HEK293 (cell line): ENCODE results near the gene RAB5IF.

Experiments
- CTCF ChIA-PET: fragments of 350-600 bp; formaldehyde crosslinking; extraction: SDS; loops from one replicate; lab custom pipeline; 2021; ENCODE audit warnings: antibody characterized with exemption; lab: Yijun Ruan, JAX
- POLR2A ChIA-PET: fragments of 300-600 bp; formaldehyde crosslinking; extraction: SDS; loops from one replicate; lab custom pipeline; 2020; ENCODE audit warnings: antibody characterized with exemption, inconsistent platforms; lab: Yijun Ruan, JAX
- H3K27ac ChIP-seq: fragments of 200-500 bp; sonication (Bioruptor generic); 2 replicates; pipeline ENCODE4 v1.5.1; 2014; ENCODE audit warnings: low read depth, low read length, control low read depth, inconsistent platforms; ENCODE audit errors: extremely low read depth
- H3K36me3 ChIP-seq, 2 experiments: fragments of 200-500 bp in 1 of 2; sonication (Bioruptor generic) in 1 of 2; 1 replicate in 1 of 2; 2 replicates in 1 of 2; pipeline ENCODE4 v1.5.1; 2014 to 2017; ENCODE audit warnings: inconsistent platforms in 2 of 2, low read length in 2 of 2; ENCODE audit not compliant: control insufficient read depth in 2 of 2, insufficient read depth in 1 of 2
- H3K4me1 ChIP-seq: fragments of 200-500 bp; sonication (Bioruptor generic); 2 replicates; pipeline ENCODE4 v1.5.1; 2014; ENCODE audit warnings: mild to moderate bottlenecking, low read length, inconsistent platforms; ENCODE audit not compliant: control insufficient read depth, insufficient read depth
- H3K4me3 ChIP-seq: 2 replicates; pipeline ENCODE4 v1.5.1; 2011; ENCODE audit warnings: low read depth, mild to moderate bottlenecking, control low read depth, low read length, moderate library complexity
- H3K9me3 ChIP-seq: fragments of 200-500 bp; sonication (Bioruptor generic); 2 replicates; pipeline ENCODE4 v1.5.1; 2014; ENCODE audit warnings: low read depth, low read length, inconsistent platforms; ENCODE audit not compliant: control insufficient read depth, insufficient read depth
- KLF1 ChIP-seq: fragments of 450-650 bp; formaldehyde crosslinking; IDR thresholded peaks from 2 replicates; pipeline ENCODE4 v1.5.1; 2016; ENCODE audit warnings: missing biosample characterization, missing genetic modification characterization
- MEIS1 ChIP-seq: sonication (generic); formaldehyde crosslinking; IDR thresholded peaks from 2 replicates; pipeline ENCODE4 v1.8.1; 2022; ENCODE audit warnings: missing genetic modification reagents, mild to moderate bottlenecking, borderline replicate concordance
- ZFHX2 ChIP-seq: fragments of 450-650 bp; formaldehyde crosslinking; conservative IDR thresholded peaks from 2 replicates; pipeline ENCODE4 v1.5.1; 2016; ENCODE audit warnings: missing biosample characterization, missing genetic modification characterization
- ZFP37 ChIP-seq: fragments of 450-650 bp; formaldehyde crosslinking; IDR thresholded peaks from 2 replicates; pipeline ENCODE4 v1.5.1; 2016; ENCODE audit warnings: missing biosample characterization, missing genetic modification characterization
- ZNF140 ChIP-seq: fragments of 450-650 bp; formaldehyde crosslinking; IDR thresholded peaks from 2 replicates; pipeline ENCODE4 v1.5.1; 2016; ENCODE audit warnings: missing biosample characterization, missing genetic modification characterization
- ZNF148 ChIP-seq: fragments of 450-650 bp; formaldehyde crosslinking; IDR thresholded peaks from 2 replicates; pipeline ENCODE4 v1.5.0; 2017; ENCODE audit warnings: missing biosample characterization, missing genetic modification characterization, borderline replicate concordance
- ZNF19 ChIP-seq: fragments of 450-650 bp; formaldehyde crosslinking; IDR thresholded peaks from 2 replicates; pipeline ENCODE4; 2016; ENCODE audit warnings: missing biosample characterization, missing genetic modification characterization, low read depth
- ZNF23 ChIP-seq: fragments of 450-650 bp; formaldehyde crosslinking; IDR thresholded peaks from 2 replicates; pipeline ENCODE4 v1.5.1; 2016; ENCODE audit warnings: missing biosample characterization, missing genetic modification characterization, borderline replicate concordance
- ZNF302 ChIP-seq: fragments of 450-650 bp; formaldehyde crosslinking; IDR thresholded peaks from 2 replicates; pipeline ENCODE4 v1.5.1; 2016; ENCODE audit warnings: missing biosample characterization, missing genetic modification characterization, low read depth
- ZNF37A ChIP-seq: fragments of 450-650 bp; IDR thresholded peaks from 2 replicates; pipeline ENCODE4 v1.5.1; 2018; ENCODE audit warnings: missing biosample characterization, missing genetic modification characterization
- ZNF626 ChIP-seq: fragments of 450-650 bp; sonication (Bioruptor Pico); formaldehyde crosslinking; IDR thresholded peaks from 2 replicates; pipeline ENCODE4 v1.5.1; 2018; ENCODE audit warnings: missing biosample characterization, missing genetic modification characterization, inconsistent platforms
- ZNF776 ChIP-seq: fragments of 450-650 bp; formaldehyde crosslinking; IDR thresholded peaks from 2 replicates; pipeline ENCODE4 v1.5.0; 2017; ENCODE audit warnings: missing biosample characterization, missing genetic modification characterization, borderline replicate concordance
- TF ChIP-seq, protein P1 (sequence below): fragments of 450-650 bp; formaldehyde crosslinking; IDR thresholded peaks from 2 replicates; pipeline ENCODE4 v1.5.1; 2016; ENCODE audit warnings: missing biosample characterization, missing genetic modification characterization
- TF ChIP-seq, protein P2 (sequence below): fragments of 450-650 bp; formaldehyde crosslinking; IDR thresholded peaks from 2 replicates; pipeline ENCODE4 v1.5.1; 2016; ENCODE audit warnings: missing biosample characterization, missing genetic modification characterization, borderline replicate concordance
- TF ChIP-seq, protein P3 (sequence below): fragments of 450-650 bp; formaldehyde crosslinking; IDR thresholded peaks from 2 replicates; pipeline ENCODE4 v1.5.1; 2016; ENCODE audit warnings: missing biosample characterization, missing genetic modification characterization, borderline replicate concordance

Gene RAB5IF

DNA sequence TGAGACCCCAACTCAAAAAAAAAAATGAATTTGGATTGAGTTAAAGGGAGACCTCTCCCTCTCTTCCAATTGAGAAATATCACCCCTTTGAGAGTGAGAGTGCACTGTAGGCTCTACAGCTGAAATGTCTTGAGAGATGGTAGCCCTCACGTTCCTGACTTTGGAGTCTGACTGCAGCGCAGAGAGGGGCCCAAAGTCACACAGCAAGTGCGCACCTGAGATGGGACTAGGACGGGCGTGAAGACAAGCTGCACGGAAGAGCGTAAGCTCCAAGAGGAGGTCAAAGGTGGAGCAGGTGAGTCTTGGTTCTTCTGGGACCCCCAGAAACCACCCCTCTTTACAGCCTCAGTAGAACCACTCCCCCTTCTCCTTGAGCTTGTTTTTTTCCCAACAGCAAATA is 39.8 kb downstream of the RAB5IF start:
- TF ChIP-seq KLF1 (no peak), ZFHX2 (tag by site-specific recombination) (no peak), ZNF23 (tag by site-specific recombination) (no peak), ZNF140 (tag by site-specific recombination) (no peak), ZNF148 (no peak), ZNF776 (no peak), MEIS1 (CRISPR knock-in tag) (no peak)
- Histone ChIP-seq H3K27ac (no peak overlapping the region), H3K4me1 (no peaks in the 10 kb centered on the region), H3K36me3 (no peaks in the 10 kb centered on the region; a peak in 1 of 3 replicates), H3K9me3 (no peaks in the 10 kb centered on the region), H3K4me3 (no peak overlapping the region)
- POLR2A ChIA-PET: no interaction called here
- CTCF ChIA-PET: interaction anchor here (0.6 to 0.7 kb wide), 2 partner anchors 113 to 242 kb away, joined by 3 read pairs; no protein-coding TSS in a partner anchor

GRCh38 chr20:36645998-36646397 is 40.4 kb downstream of the RAB5IF start, which contains the start of gene SLA2:
TSS of gene SLA2 (minus strand) at chr20:36646196. CDS start at chr20:36641335, 4,861 bp downstream.
- no peak within 1 kb of the TSS for H3K27ac ChIP-seq
- no peaks in the 10 kb centered on the region for H3K4me1 ChIP-seq
- no peaks in the 10 kb centered on the region for H3K9me3 ChIP-seq
- TF ChIP-seq ZNF626 (tag by site-specific recombination): no peak
- TF ChIP-seq, protein P1, sequence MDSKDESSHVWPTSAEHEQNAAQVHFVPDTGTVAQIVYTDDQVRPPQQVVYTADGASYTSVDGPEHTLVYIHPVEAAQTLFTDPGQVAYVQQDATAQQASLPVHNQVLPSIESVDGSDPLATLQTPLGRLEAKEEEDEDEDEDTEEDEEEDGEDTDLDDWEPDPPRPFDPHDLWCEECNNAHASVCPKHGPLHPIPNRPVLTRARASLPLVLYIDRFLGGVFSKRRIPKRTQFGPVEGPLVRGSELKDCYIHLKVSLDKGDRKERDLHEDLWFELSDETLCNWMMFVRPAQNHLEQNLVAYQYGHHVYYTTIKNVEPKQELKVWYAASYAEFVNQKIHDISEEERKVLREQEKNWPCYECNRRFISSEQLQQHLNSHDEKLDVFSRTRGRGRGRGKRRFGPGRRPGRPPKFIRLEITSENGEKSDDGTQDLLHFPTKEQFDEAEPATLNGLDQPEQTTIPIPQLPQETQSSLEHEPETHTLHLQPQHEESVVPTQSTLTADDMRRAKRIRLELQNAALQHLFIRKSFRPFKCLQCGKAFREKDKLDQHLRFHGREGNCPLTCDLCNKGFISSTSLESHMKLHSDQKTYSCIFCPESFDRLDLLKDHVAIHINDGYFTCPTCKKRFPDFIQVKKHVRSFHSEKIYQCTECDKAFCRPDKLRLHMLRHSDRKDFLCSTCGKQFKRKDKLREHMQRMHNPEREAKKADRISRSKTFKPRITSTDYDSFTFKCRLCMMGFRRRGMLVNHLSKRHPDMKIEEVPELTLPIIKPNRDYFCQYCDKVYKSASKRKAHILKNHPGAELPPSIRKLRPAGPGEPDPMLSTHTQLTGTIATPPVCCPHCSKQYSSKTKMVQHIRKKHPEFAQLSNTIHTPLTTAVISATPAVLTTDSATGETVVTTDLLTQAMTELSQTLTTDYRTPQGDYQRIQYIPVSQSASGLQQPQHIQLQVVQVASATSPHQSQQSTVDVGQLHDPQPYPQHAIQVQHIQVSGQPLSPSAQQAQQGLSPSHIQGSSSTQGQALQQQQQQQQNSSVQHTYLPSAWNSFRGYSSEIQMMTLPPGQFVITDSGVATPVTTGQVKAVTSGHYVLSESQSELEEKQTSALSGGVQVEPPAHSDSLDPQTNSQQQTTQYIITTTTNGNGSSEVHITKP: no peak
- TF ChIP-seq, protein P2, sequence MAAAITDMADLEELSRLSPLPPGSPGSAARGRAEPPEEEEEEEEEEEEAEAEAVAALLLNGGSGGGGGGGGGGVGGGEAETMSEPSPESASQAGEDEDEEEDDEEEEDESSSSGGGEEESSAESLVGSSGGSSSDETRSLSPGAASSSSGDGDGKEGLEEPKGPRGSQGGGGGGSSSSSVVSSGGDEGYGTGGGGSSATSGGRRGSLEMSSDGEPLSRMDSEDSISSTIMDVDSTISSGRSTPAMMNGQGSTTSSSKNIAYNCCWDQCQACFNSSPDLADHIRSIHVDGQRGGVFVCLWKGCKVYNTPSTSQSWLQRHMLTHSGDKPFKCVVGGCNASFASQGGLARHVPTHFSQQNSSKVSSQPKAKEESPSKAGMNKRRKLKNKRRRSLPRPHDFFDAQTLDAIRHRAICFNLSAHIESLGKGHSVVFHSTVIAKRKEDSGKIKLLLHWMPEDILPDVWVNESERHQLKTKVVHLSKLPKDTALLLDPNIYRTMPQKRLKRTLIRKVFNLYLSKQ (tag by site-specific recombination): no peak
- no peak for TF ChIP-seq ZNF37A
- no peak for TF ChIP-seq ZNF19 (tag by site-specific recombination)
- no peak for TF ChIP-seq ZNF302 (tag by site-specific recombination)
- TF ChIP-seq, protein P3, sequence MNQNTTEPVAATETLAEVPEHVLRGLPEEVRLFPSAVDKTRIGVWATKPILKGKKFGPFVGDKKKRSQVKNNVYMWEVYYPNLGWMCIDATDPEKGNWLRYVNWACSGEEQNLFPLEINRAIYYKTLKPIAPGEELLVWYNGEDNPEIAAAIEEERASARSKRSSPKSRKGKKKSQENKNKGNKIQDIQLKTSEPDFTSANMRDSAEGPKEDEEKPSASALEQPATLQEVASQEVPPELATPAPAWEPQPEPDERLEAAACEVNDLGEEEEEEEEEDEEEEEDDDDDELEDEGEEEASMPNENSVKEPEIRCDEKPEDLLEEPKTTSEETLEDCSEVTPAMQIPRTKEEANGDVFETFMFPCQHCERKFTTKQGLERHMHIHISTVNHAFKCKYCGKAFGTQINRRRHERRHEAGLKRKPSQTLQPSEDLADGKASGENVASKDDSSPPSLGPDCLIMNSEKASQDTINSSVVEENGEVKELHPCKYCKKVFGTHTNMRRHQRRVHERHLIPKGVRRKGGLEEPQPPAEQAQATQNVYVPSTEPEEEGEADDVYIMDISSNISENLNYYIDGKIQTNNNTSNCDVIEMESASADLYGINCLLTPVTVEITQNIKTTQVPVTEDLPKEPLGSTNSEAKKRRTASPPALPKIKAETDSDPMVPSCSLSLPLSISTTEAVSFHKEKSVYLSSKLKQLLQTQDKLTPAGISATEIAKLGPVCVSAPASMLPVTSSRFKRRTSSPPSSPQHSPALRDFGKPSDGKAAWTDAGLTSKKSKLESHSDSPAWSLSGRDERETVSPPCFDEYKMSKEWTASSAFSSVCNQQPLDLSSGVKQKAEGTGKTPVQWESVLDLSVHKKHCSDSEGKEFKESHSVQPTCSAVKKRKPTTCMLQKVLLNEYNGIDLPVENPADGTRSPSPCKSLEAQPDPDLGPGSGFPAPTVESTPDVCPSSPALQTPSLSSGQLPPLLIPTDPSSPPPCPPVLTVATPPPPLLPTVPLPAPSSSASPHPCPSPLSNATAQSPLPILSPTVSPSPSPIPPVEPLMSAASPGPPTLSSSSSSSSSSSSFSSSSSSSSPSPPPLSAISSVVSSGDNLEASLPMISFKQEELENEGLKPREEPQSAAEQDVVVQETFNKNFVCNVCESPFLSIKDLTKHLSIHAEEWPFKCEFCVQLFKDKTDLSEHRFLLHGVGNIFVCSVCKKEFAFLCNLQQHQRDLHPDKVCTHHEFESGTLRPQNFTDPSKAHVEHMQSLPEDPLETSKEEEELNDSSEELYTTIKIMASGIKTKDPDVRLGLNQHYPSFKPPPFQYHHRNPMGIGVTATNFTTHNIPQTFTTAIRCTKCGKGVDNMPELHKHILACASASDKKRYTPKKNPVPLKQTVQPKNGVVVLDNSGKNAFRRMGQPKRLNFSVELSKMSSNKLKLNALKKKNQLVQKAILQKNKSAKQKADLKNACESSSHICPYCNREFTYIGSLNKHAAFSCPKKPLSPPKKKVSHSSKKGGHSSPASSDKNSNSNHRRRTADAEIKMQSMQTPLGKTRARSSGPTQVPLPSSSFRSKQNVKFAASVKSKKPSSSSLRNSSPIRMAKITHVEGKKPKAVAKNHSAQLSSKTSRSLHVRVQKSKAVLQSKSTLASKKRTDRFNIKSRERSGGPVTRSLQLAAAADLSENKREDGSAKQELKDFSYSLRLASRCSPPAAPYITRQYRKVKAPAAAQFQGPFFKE: no peak
- no peak for TF ChIP-seq ZFP37 (tag by site-specific recombination)
- TF ChIP-seq, all 188 proteins: peak for 0
- ChIA-PET POLR2A (no interaction called here), CTCF (no interaction called here)
- Histone ChIP-seq H3K36me3 (no peaks in the 10 kb centered on the region; a peak in 1 of 3 replicates), H3K4me3 (no peak within 1 kb of the TSS)
